Prostate gland (tissue), 2 donors: Measurements from ENCODE around the gene COL15A1.

ENCODE experiments used
- POLR2A ChIP-seq: fragments of 450-650 bp; IDR thresholded peaks from one replicate; pipeline ENCODE4 v1.6.1; 2016; ENCODE audit warnings: antibody characterized with exemption, mild to moderate bottlenecking
- TF ChIP-seq, protein P1 (sequence below), 4 experiments: fragments of 200-600 bp in 2 of 4; fragments of 450-650 bp in 2 of 4; sonication (generic) in 2 of 4; IDR thresholded peaks; 1 replicate in 3 of 4; 2 replicates in 1 of 4; pipeline ENCODE4 v1.5.1; 2016 to 2019; ENCODE audit warnings: antibody characterized with exemption in 4 of 4, mild to moderate bottlenecking in 2 of 4, moderate library complexity in 2 of 4

GRCh38 chr9:99069075-99069474 is 125.4 kb downstream of the COL15A1 start:
- TF ChIP-seq, protein P1, sequence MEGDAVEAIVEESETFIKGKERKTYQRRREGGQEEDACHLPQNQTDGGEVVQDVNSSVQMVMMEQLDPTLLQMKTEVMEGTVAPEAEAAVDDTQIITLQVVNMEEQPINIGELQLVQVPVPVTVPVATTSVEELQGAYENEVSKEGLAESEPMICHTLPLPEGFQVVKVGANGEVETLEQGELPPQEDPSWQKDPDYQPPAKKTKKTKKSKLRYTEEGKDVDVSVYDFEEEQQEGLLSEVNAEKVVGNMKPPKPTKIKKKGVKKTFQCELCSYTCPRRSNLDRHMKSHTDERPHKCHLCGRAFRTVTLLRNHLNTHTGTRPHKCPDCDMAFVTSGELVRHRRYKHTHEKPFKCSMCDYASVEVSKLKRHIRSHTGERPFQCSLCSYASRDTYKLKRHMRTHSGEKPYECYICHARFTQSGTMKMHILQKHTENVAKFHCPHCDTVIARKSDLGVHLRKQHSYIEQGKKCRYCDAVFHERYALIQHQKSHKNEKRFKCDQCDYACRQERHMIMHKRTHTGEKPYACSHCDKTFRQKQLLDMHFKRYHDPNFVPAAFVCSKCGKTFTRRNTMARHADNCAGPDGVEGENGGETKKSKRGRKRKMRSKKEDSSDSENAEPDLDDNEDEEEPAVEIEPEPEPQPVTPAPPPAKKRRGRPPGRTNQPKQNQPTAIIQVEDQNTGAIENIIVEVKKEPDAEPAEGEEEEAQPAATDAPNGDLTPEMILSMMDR (IDR thresholded peaks at IDR 0.05), result no peak
- no peak for TF ChIP-seq POLR2A
